OCI-LY1 (cell line): ENCODE data around the gene PLXDC1.

Experiments used
- EZH2 ChIP-seq: fragments of 200-600 bp; sonication (generic), shearing (Covaris generic); IDR thresholded peaks from 2 replicates; pipeline ENCODE4 v1.8.0; 2017; ENCODE audit warnings: borderline replicate concordance, mixed run types, mild to moderate bottlenecking, antibody characterized with exemption, low read length, moderate library complexity, mixed read lengths
- TF ChIP-seq, protein P1 (sequence below): fragments of 200-600 bp; sonication (generic), shearing (Covaris generic); IDR thresholded peaks from 2 replicates; pipeline ENCODE4 v1.5.1; 2017; ENCODE audit warnings: mild to moderate bottlenecking, antibody characterized with exemption, low read length, moderate library complexity, mixed read lengths

DNA sequence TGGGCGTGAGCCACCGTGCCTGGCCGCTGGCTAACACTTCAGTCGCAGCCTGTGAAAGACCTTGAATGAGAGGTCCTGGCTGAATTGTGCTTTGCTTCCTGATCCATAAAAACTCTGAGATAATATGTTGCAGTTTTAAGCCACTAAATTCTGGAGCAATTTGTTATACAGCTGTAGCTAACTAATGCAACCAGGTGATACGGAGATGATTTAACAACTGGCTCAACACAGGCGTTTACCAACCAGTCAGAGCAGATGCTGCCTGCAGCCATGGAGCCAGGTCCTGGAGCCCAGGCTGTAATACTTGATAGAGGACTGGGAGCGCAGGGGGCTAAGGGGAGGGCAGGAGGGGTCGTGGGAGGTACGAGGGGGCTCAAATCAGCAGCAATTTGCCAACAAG, 50.9 kb downstream of the PLXDC1 start:
- TF ChIP-seq, protein P1, sequence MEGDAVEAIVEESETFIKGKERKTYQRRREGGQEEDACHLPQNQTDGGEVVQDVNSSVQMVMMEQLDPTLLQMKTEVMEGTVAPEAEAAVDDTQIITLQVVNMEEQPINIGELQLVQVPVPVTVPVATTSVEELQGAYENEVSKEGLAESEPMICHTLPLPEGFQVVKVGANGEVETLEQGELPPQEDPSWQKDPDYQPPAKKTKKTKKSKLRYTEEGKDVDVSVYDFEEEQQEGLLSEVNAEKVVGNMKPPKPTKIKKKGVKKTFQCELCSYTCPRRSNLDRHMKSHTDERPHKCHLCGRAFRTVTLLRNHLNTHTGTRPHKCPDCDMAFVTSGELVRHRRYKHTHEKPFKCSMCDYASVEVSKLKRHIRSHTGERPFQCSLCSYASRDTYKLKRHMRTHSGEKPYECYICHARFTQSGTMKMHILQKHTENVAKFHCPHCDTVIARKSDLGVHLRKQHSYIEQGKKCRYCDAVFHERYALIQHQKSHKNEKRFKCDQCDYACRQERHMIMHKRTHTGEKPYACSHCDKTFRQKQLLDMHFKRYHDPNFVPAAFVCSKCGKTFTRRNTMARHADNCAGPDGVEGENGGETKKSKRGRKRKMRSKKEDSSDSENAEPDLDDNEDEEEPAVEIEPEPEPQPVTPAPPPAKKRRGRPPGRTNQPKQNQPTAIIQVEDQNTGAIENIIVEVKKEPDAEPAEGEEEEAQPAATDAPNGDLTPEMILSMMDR, result no peak
- no peak for TF ChIP-seq EZH2
